Measurements from ENCODE around the gene HSPA4. TPM values are rescaled to one million over a fixed set of nuclear protein-coding genes. Genes with fewer than 3 reads are reported as not detected.

Gene HSPA4
- total and polyA plus RNA-seq, 4 donors = 22.1 to 39.7 (median 31.9) TPM

- peaks cover 0 to 2% (median 0%) of the 10 kb centered on the region in 4 donors for H3K36me3 ChIP-seq (ENCODE audit: control insufficient read depth in 4 of 4, insufficient read depth in 3 of 4, low read depth in 1 of 4, low read length in 3 of 4)
- no peak overlapping the region for H3K4me3 ChIP-seq (ENCODE audit: low read depth in 1 of 3, low read length in 3 of 3)
- H3K9me3 ChIP-seq (ENCODE audit: control insufficient read depth in 4 of 4, low read length in 3 of 4) = no peaks in the 10 kb centered on the region
- 71% methylated on average over 6 of the region's 6 CpGs for WGBS
- DNase-seq (ENCODE audit: low spot score) = no peak
- H3K4me1 ChIP-seq (ENCODE audit: control insufficient read depth in 4 of 4, insufficient read depth in 4 of 4, low read length in 3 of 4) = peaks cover 0 to 3% (median 0%) of the 10 kb centered on the region in 4 donors
- no peak overlapping the region for H3K9ac ChIP-seq (ENCODE audit: low read depth in 1 of 2, low read length in 2 of 2)
- no peak overlapping the region for H3K27ac ChIP-seq (ENCODE audit: low read depth in 1 of 2, low read length in 2 of 2)
- TF ChIP-seq, protein P1, sequence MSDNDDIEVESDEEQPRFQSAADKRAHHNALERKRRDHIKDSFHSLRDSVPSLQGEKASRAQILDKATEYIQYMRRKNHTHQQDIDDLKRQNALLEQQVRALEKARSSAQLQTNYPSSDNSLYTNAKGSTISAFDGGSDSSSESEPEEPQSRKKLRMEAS (IDR thresholded peaks at IDR 0.05) = no peak
- H3K27me3 ChIP-seq (ENCODE audit: control insufficient read depth in 4 of 4, insufficient read depth in 4 of 4, low read length in 3 of 4) = no peaks in the 10 kb centered on the region
Observed at GRCh38 chr5:133110709-133111108, 58.9 kb downstream of the HSPA4 start.

DNA sequence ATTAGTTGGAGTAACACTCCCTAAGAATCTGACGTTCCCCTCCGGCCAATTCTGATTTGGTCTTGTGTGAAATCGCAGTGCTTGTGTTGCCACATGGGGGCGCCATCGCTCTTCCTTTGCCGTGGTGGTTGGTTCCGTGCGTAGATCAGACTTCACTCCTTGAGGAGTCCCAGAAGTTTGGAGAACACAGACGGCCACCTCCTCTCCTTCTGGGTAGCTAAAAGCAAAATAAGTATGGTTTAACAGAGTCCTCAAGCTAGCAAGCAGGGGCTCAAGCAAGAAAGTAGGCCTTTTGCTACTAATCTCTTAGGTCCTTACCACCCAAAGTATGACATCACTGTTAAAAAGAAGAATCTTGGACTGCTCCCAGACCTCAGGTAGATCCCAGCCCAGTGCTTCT, 59.5 kb downstream of the HSPA4 start:
- peak; percentile 80 for DNase-seq (ENCODE audit: low spot score)
- TF ChIP-seq RAD21 (IDR thresholded peaks at IDR 0.05) (peak; percentile 98 to 99), RXRA (IDR thresholded peaks at IDR 0.05) (no peak), HNF4A (conservative IDR thresholded peaks at IDR 0.05) (no peak), CTCF (IDR thresholded peaks at IDR 0.05; ENCODE audit: low read depth, low read length, missing input control) (peak; percentile 91)
- Histone ChIP-seq H3K36me3 (ENCODE audit: control insufficient read depth in 4 of 4, insufficient read depth in 3 of 4, low read depth in 1 of 4, low read length in 3 of 4) (no peaks in the 10 kb centered on the region), H3K4me1 (ENCODE audit: control insufficient read depth in 4 of 4, insufficient read depth in 4 of 4, low read length in 3 of 4) (peaks cover 0 to 3% (median 0%) of the 10 kb centered on the region in 4 donors), H3K4me3 (ENCODE audit: low read depth in 1 of 3, low read length in 3 of 3) (no peak overlapping the region), H3K9me3 (ENCODE audit: control insufficient read depth in 4 of 4, low read length in 3 of 4) (no peaks in the 10 kb centered on the region), H3K9ac (ENCODE audit: low read depth in 1 of 2, low read length in 2 of 2) (no peak overlapping the region), H3K27ac (ENCODE audit: low read depth in 1 of 2, low read length in 2 of 2) (no peak overlapping the region), H3K27me3 (ENCODE audit: control insufficient read depth in 4 of 4, insufficient read depth in 4 of 4, low read length in 3 of 4) (no peaks in the 10 kb centered on the region)
- WGBS = under 1% methylated on average over 9 of the region's 9 CpGs

GRCh38 chr5:133112026-133112660, 60.3 kb downstream of the HSPA4 start:
- Histone ChIP-seq H3K9me3 (ENCODE audit: control insufficient read depth in 4 of 4, low read length in 3 of 4) (no peaks in the 10 kb centered on the region), H3K27me3 (ENCODE audit: control insufficient read depth in 4 of 4, insufficient read depth in 4 of 4, low read length in 3 of 4) (no peaks in the 10 kb centered on the region), H3K27ac (ENCODE audit: low read depth in 1 of 2, low read length in 2 of 2) (no peak overlapping the region), H3K4me3 (ENCODE audit: low read depth in 1 of 3, low read length in 3 of 3) (no peak overlapping the region), H3K36me3 (ENCODE audit: control insufficient read depth in 4 of 4, insufficient read depth in 3 of 4, low read depth in 1 of 4, low read length in 3 of 4) (no peaks in the 10 kb centered on the region), H3K4me1 (ENCODE audit: control insufficient read depth in 4 of 4, insufficient read depth in 4 of 4, low read length in 3 of 4) (peaks cover 0 to 3% (median 0%) of the 10 kb centered on the region in 4 donors), H3K9ac (ENCODE audit: low read depth in 1 of 2, low read length in 2 of 2) (no peak overlapping the region)
- no peak for TF ChIP-seq CTCF (IDR thresholded peaks at IDR 0.05; ENCODE audit: low read depth, low read length, missing input control)
- no peak for TF ChIP-seq SP1 (IDR thresholded peaks at IDR 0.05)
- TF ChIP-seq JUND (IDR thresholded peaks at IDR 0.05) = no peak
- no peak for TF ChIP-seq FOXA2 (IDR thresholded peaks at IDR 0.05)
- TF ChIP-seq, protein P2, sequence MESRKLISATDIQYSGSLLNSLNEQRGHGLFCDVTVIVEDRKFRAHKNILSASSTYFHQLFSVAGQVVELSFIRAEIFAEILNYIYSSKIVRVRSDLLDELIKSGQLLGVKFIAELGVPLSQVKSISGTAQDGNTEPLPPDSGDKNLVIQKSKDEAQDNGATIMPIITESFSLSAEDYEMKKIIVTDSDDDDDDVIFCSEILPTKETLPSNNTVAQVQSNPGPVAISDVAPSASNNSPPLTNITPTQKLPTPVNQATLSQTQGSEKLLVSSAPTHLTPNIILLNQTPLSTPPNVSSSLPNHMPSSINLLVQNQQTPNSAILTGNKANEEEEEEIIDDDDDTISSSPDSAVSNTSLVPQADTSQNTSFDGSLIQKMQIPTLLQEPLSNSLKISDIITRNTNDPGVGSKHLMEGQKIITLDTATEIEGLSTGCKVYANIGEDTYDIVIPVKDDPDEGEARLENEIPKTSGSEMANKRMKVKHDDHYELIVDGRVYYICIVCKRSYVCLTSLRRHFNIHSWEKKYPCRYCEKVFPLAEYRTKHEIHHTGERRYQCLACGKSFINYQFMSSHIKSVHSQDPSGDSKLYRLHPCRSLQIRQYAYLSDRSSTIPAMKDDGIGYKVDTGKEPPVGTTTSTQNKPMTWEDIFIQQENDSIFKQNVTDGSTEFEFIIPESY (IDR thresholded peaks at IDR 0.05) = no peak
- TF ChIP-seq RXRA (IDR thresholded peaks at IDR 0.05) = no peak
- TF ChIP-seq YY1 (IDR thresholded peaks at IDR 0.05) = no peak
- TF ChIP-seq, protein P3, sequence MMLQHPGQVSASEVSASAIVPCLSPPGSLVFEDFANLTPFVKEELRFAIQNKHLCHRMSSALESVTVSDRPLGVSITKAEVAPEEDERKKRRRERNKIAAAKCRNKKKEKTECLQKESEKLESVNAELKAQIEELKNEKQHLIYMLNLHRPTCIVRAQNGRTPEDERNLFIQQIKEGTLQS (IDR thresholded peaks at IDR 0.05) = no peak
- TF ChIP-seq HNF4G (IDR thresholded peaks at IDR 0.05) = no peak
- no peak for TF ChIP-seq NR2F2 (IDR thresholded peaks at IDR 0.05)
- no peak for TF ChIP-seq FOXA1 (IDR thresholded peaks at IDR 0.05)
- peak; percentile 17 for DNase-seq (ENCODE audit: low spot score)
- 89% methylated on average over 13 of the region's 13 CpGs for WGBS

All from liver (tissue), 9 donors.